Upper lobe of left lung (tissue), 4 donors: ENCODE data around the gene POLR2J.

Source experiments
- EP300 ChIP-seq, 4 donors: sonication (generic); formaldehyde crosslinking; IDR thresholded peaks; one replicate each; pipeline ENCODE4 v1.5.1; 2017; ENCODE audit warnings: antibody characterized with exemption in 4 of 4, control low read depth in 2 of 4
- POLR2A ChIP-seq, 4 donors: fragments of 450-650 bp; IDR thresholded peaks; one replicate each; pipeline ENCODE4 v1.5.1; 2016 to 2017; ENCODE audit warnings: antibody characterized with exemption in 4 of 4, mild to moderate bottlenecking in 2 of 4
- POLR2AphosphoS5 ChIP-seq, 2 donors: sonication (generic); formaldehyde crosslinking; IDR thresholded peaks; one replicate each; pipeline ENCODE4 v1.5.1; 2017; ENCODE audit warnings: antibody characterized with exemption in 2 of 2
- TF ChIP-seq, protein P1 (sequence below), 6 experiments: fragments of 450-650 bp in 4 of 6; fragments of 200-600 bp in 2 of 6; sonication (generic) in 2 of 6; IDR thresholded peaks; one replicate each; pipeline ENCODE4 v1.5.1; 2016 to 2019; ENCODE audit warnings: antibody characterized with exemption in 6 of 6

DNA sequence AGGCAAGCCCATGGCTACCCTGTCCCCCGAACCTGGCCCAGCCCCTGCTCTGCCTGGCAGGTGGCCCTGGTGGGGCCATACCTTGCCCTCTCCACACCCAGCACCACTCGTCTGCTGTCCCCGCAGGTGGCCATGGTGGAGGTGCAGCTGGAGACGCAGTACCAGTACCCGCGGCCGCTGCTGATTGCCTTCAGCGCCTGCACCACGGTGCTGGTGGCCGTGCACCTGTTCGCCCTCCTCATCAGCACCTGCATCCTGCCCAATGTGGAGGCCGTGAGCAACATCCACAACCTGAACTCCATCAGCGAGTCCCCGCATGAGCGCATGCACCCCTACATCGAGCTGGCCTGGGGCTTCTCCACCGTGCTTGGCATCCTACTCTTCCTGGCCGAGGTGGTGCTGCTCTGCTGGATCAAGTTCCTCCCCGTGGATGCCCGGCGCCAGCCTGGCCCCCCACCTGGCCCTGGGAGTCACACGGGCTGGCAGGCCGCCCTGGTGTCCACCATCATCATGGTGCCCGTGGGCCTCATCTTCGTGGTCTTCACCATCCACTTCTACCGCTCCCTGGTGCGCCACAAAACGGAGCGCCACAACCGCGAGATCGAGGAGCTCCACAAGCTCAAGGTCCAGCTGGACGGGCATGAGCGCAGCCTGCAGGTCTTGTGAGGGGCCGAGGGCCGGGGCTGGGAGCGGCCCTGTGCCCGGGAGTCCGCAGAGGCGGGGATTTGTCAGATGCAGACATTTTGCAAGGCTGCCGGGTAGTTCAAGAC lies 32.1 kb downstream of the POLR2J start:
- TF ChIP-seq, protein P1, sequence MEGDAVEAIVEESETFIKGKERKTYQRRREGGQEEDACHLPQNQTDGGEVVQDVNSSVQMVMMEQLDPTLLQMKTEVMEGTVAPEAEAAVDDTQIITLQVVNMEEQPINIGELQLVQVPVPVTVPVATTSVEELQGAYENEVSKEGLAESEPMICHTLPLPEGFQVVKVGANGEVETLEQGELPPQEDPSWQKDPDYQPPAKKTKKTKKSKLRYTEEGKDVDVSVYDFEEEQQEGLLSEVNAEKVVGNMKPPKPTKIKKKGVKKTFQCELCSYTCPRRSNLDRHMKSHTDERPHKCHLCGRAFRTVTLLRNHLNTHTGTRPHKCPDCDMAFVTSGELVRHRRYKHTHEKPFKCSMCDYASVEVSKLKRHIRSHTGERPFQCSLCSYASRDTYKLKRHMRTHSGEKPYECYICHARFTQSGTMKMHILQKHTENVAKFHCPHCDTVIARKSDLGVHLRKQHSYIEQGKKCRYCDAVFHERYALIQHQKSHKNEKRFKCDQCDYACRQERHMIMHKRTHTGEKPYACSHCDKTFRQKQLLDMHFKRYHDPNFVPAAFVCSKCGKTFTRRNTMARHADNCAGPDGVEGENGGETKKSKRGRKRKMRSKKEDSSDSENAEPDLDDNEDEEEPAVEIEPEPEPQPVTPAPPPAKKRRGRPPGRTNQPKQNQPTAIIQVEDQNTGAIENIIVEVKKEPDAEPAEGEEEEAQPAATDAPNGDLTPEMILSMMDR (IDR thresholded peaks at IDR 0.05) = no peak
- no peak for TF ChIP-seq EP300 (IDR thresholded peaks at IDR 0.05)
- TF ChIP-seq POLR2A (IDR thresholded peaks at IDR 0.05) = no peak
- TF ChIP-seq POLR2AphosphoS5 (IDR thresholded peaks at IDR 0.05) = no peak
